ENCODE results near the gene IQSEC1. TPM values are rescaled to one million over a fixed set of nuclear protein-coding genes. Genes with fewer than 3 reads are reported as not detected.

IQSEC1 gene
- total and polyA plus RNA-seq, 2 experiments from 2014 or later: 8.0 to 51.9 TPM

- Histone ChIP-seq H3K4me3 (no peak overlapping the region), H3K79me2 (replicated peaks; ENCODE audit: insufficient read depth) (no peaks in the 10 kb centered on the region), H3F3A (replicated peaks; ENCODE audit: low read depth) (no peaks in the 10 kb centered on the region), H3K36me3 (ENCODE audit: insufficient read depth) (0 out of 2 replicates have a peak, but pooled peaks cover 3% of the 10 kb centered on the region), H4K20me1 (replicated peaks; ENCODE audit: insufficient read depth) (no peaks in the 10 kb centered on the region), H3K4me2 (no peak overlapping the region), H3K4me1 (ENCODE audit: insufficient read depth) (no peaks in the 10 kb centered on the region), H3K27ac (ENCODE audit: low read depth) (no peak overlapping the region), H2AFZ (no peak overlapping the region), H3K9me2 (ENCODE audit: insufficient read depth) (no peaks in the 10 kb centered on the region), H3K27me3 (ENCODE audit: insufficient read depth) (no peaks in the 10 kb centered on the region)
- H3K27ac Mint-ChIP-seq: no peak overlapping the region
- DNase-seq (ENCODE audit: low spot score) (no peak), ATAC-seq (no peak)
- no peaks in the 10 kb centered on the region for H3K4me1 Mint-ChIP-seq
- TF ChIP-seq ZNF114 (CRISPR knock-in tag; IDR thresholded peaks at IDR 0.05) (no peak), CTCF (conservative IDR thresholded peaks at IDR 0.05; ENCODE audit: low read depth in 2 of 2) (no peak), EZH2 (IDR thresholded peaks at IDR 0.05; ENCODE audit: low read depth, unreplicated experiment) (no peak), POLR2AphosphoS5 (IDR thresholded peaks at IDR 0.05; ENCODE audit: low read depth) (no peak)
- H3K36me3 Mint-ChIP-seq (ENCODE audit: low read depth): peaks cover 3% of the 10 kb centered on the region; the same call in 1 of the 3 replicates
- peaks cover 5% of the 10 kb centered on the region for H3K27me3 Mint-ChIP-seq (ENCODE audit: insufficient read depth, low read depth, poor library complexity)
- no peak overlapping the region for H3K4me3 Mint-ChIP-seq
- H3K9me3 Mint-ChIP-seq: no peaks in the 10 kb centered on the region
These were observed 151.5 kb downstream of the IQSEC1 start for GRCh38 chr3:12921736-12922135.

- no peak for ATAC-seq
- Histone ChIP-seq H3K36me3 (ENCODE audit: insufficient read depth) (0 out of 2 replicates have a peak, but pooled peaks cover 3% of the 10 kb centered on the region), H2AFZ (no peak overlapping the region), H3F3A (replicated peaks; ENCODE audit: low read depth) (no peaks in the 10 kb centered on the region), H3K4me3 (no peak overlapping the region), H3K4me2 (no peak overlapping the region), H3K4me1 (ENCODE audit: insufficient read depth) (no peaks in the 10 kb centered on the region), H3K27me3 (ENCODE audit: insufficient read depth) (no peaks in the 10 kb centered on the region), H3K9me2 (ENCODE audit: insufficient read depth) (no peaks in the 10 kb centered on the region), H3K79me2 (replicated peaks; ENCODE audit: insufficient read depth) (no peaks in the 10 kb centered on the region), H3K27ac (ENCODE audit: low read depth) (no peak overlapping the region), H4K20me1 (replicated peaks; ENCODE audit: insufficient read depth) (no peaks in the 10 kb centered on the region)
- Mint-ChIP-seq H3K4me3 (no peak overlapping the region), H3K9me3 (no peaks in the 10 kb centered on the region), H3K27me3 (ENCODE audit: insufficient read depth, low read depth, poor library complexity) (peaks cover 5% of the 10 kb centered on the region), H3K4me1 (no peaks in the 10 kb centered on the region), H3K36me3 (ENCODE audit: low read depth) (peaks cover 3% of the 10 kb centered on the region; the same call in 1 of the 3 replicates), H3K27ac (no peak overlapping the region)
- TF ChIP-seq ZNF114 (CRISPR knock-in tag; IDR thresholded peaks at IDR 0.05) (no peak), REST (IDR thresholded peaks at IDR 0.05; ENCODE audit: unreplicated experiment) (no peak)
- no peak for DNase-seq (ENCODE audit: low spot score)
These were observed 152.3 kb downstream of the IQSEC1 start for GRCh38 chr3:12920967-12921366.
